ENCODE results near the gene ZNF438. TPM values are rescaled to one million over a fixed set of nuclear protein-coding genes. Genes with fewer than 3 reads are reported as not detected.

The ZNF438 gene
- total RNA-seq, 2 donors from 2014 or later: 1.5 to 10.1 TPM

GRCh38 chr10:30977385-30977784 lies 54.3 kb downstream of the ZNF438 start:
- no peak overlapping the region for H3K27ac ChIP-seq
- no peak overlapping the region for H3K4me3 ChIP-seq
- DNase-seq (ENCODE audit: low spot score): no peak
- H3K36me3 ChIP-seq: no peaks in the 10 kb centered on the region
- H3K4me1 ChIP-seq (replicated peaks): no peaks in the 10 kb centered on the region
- no peaks in the 10 kb centered on the region for H3K27me3 ChIP-seq (replicated peaks; ENCODE audit: insufficient read depth)
- H3K9me3 ChIP-seq: no peaks in the 10 kb centered on the region
- intact Hi-C loops (cut with DNase I): no loop called here
- 97% methylated on average over 8 of the region's 8 CpGs for WGBS
- TF ChIP-seq CTCF (IDR thresholded peaks at IDR 0.05): no peak
- TF ChIP-seq POLR2AphosphoS5 (IDR thresholded peaks at IDR 0.05): no peak
- TF ChIP-seq POLR2A (IDR thresholded peaks at IDR 0.05): no peak

GRCh38 chr10:30974773-30975415 lies 56.8 kb downstream of the ZNF438 start:
- Histone ChIP-seq H3K9me3 (no peaks in the 10 kb centered on the region), H3K36me3 (no peaks in the 10 kb centered on the region), H3K27ac (no peak overlapping the region), H3K4me3 (no peak overlapping the region), H3K27me3 (replicated peaks; ENCODE audit: insufficient read depth) (no peaks in the 10 kb centered on the region), H3K4me1 (replicated peaks) (no peaks in the 10 kb centered on the region)
- no peak for DNase-seq (ENCODE audit: low spot score)
- intact Hi-C loops (cut with DNase I): no loop called here
- WGBS: 80% methylated on average over 1 of the region's 1 CpG
- no peak for TF ChIP-seq POLR2AphosphoS5 (IDR thresholded peaks at IDR 0.05)
- no peak for TF ChIP-seq POLR2A (IDR thresholded peaks at IDR 0.05)
- no peak for TF ChIP-seq CTCF (IDR thresholded peaks at IDR 0.05)

- Histone ChIP-seq H3K9me3 (no peaks in the 10 kb centered on the region), H3K4me3 (no peak overlapping the region), H3K27ac (no peak overlapping the region), H3K36me3 (no peaks in the 10 kb centered on the region), H3K4me1 (replicated peaks) (no peaks in the 10 kb centered on the region), H3K27me3 (replicated peaks; ENCODE audit: insufficient read depth) (no peaks in the 10 kb centered on the region)
- no peak for DNase-seq (ENCODE audit: low spot score)
- TF ChIP-seq POLR2AphosphoS5 (IDR thresholded peaks at IDR 0.05) (no peak), POLR2A (IDR thresholded peaks at IDR 0.05) (no peak), CTCF (IDR thresholded peaks at IDR 0.05) (no peak)
- 96% methylated on average over 5 of the region's 5 CpGs for whole genome bisulfite sequencing
- intact Hi-C loops (cut with DNase I): no loop called here
Measured at GRCh38 chr10:30974355-30974754, 57.3 kb downstream of the ZNF438 start.

GRCh38 chr10:30973737-30974136 lies 57.9 kb downstream of the ZNF438 start:
- WGBS: 74% methylated on average over 6 of the region's 6 CpGs
- Histone ChIP-seq H3K27me3 (replicated peaks; ENCODE audit: insufficient read depth) (no peaks in the 10 kb centered on the region), H3K9me3 (no peaks in the 10 kb centered on the region), H3K4me1 (replicated peaks) (no peaks in the 10 kb centered on the region), H3K4me3 (no peak overlapping the region), H3K36me3 (no peaks in the 10 kb centered on the region), H3K27ac (no peak overlapping the region)
- no peak for TF ChIP-seq POLR2AphosphoS5 (IDR thresholded peaks at IDR 0.05)
- TF ChIP-seq CTCF (IDR thresholded peaks at IDR 0.05): no peak
- TF ChIP-seq POLR2A (IDR thresholded peaks at IDR 0.05): no peak
- intact Hi-C loops (cut with DNase I): no loop called here
- no peak for DNase-seq (ENCODE audit: low spot score)

- WGBS: 93% methylated on average over 4 of the region's 4 CpGs
- no peak overlapping the region for H3K4me3 ChIP-seq
- H3K27ac ChIP-seq: no peak overlapping the region
- DNase-seq (ENCODE audit: low spot score): no peak
- no peaks in the 10 kb centered on the region for H3K27me3 ChIP-seq (replicated peaks; ENCODE audit: insufficient read depth)
- no peaks in the 10 kb centered on the region for H3K9me3 ChIP-seq
- H3K36me3 ChIP-seq: no peaks in the 10 kb centered on the region
- H3K4me1 ChIP-seq (replicated peaks): no peaks in the 10 kb centered on the region
- intact Hi-C loops (cut with DNase I): no loop called here
- TF ChIP-seq CTCF (IDR thresholded peaks at IDR 0.05) (no peak), POLR2A (IDR thresholded peaks at IDR 0.05) (no peak), POLR2AphosphoS5 (IDR thresholded peaks at IDR 0.05) (no peak)
Measured at GRCh38 chr10:30970760-30971460, 60.8 kb downstream of the ZNF438 start.

Measured in prostate gland (tissue), 2 donors.